Activated naive CD4-positive, alpha-beta T cell treated with anti-CD3 and anti-CD28 coated beads, Interleukin-2, amount 50 U/mL, for 24 hours (primary cell): Measurements from ENCODE around the gene TRMT112.
"Not testable (repeated sequence)": the region's sequence is repeated elsewhere in the genome, so short reads cannot be mapped to it uniquely, and the experiment has no call there.

ENCODE experiments used
- H3K27ac Mint-ChIP-seq: one replicate; pipeline ENCODE4 v1.8.0; 2021; ENCODE audit warnings: mild to moderate bottlenecking, mixed read lengths
- H3K27me3 Mint-ChIP-seq: one replicate; pipeline ENCODE4 v1.8.0; 2021; ENCODE audit warnings: mixed read lengths
- H3K36me3 Mint-ChIP-seq: one replicate; pipeline ENCODE4 v1.8.0; 2021; ENCODE audit warnings: mixed read lengths
- H3K4me1 Mint-ChIP-seq: one replicate; pipeline ENCODE4 v1.8.0; 2021; ENCODE audit warnings: mixed read lengths
- H3K4me3 Mint-ChIP-seq: one replicate; pipeline ENCODE4 v1.8.0; 2021; ENCODE audit warnings: mild to moderate bottlenecking, mixed read lengths
- H3K9me3 Mint-ChIP-seq: one replicate; pipeline ENCODE4 v1.8.0; 2021; ENCODE audit warnings: mixed read lengths

The TRMT112 gene

DNA sequence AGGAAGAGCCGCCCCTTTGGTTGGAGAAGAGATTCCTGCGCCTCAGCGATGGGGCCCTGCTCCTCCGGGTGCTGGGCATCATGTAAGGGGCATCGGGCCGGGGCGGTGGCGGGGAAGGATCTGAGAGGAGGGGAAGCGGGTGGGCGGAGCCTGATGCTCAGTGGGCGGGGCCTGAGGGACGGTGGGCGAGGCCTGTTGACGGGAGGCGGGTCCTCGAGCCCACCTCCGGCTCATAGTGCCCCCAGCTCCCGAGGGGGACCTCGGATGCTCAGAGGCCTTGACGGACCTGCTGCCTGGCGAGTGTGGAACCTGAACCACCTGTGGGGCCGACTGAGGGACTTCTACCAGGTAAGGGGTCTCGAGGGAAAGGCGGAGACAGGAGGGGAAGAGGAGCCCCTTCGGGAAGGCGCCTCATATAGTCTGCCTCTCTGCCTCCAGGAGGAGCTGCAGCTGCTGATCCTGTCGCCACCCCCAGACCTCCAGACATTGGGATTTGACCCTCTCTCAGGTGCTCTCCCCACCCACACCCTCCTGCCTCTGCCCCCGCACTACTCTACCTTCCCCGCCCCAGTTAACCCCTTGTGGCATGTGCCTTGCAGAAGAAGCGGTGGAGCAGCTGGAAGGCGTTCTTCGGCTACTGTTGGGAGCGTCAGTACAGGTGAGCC is 23.4 kb upstream of the TRMT112 start:
- Mint-ChIP-seq H3K36me3 (no peaks in the 10 kb centered on the region), H3K9me3 (no peaks in the 10 kb centered on the region), H3K4me3 (peak overlapping the region; percentile 88), H3K27ac (peak overlapping the region; percentile 72), H3K27me3 (no peaks in the 10 kb centered on the region), H3K4me1 (peaks cover 40% of the 10 kb centered on the region)

DNA sequence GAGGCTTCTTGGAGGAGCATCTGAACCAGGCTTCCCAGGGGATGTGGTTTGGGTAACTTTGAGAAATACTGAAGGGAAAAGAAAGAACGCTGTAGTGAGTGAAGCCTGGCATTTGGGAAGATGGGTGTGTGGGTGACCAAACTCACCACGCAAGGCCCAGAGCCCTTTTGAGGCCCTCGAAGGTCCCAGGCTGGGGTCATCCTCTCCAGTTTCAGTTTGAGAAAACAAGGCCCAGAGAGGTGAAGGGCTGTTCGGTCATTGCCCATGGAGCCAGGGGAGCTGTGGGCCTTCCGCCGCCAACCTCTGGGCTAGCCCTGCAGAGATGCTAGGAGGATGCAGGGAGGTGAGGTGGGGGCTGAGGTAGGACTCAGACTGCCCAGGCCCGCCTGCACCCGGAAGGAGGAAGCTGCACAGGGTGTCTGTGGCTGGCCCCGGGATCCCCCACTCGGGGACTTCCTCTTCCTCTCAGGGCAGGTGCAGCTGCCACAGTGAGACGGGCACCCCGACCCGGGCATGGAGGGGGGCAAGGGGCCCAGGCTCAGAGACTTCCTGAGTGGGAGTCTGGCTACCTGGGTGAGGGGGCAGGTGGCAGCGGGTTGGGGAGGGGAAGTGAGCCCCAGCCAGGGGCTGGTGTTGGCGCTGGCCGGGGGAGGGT is 22.5 kb upstream of the TRMT112 start, which contains the start of gene CCDC88B:
CCDC88B (plus strand) TSS at position 451 of the 655 bp plus-strand sequence; CDS start at position 514, 63 bp downstream.
- Mint-ChIP-seq H3K36me3 (no peaks in the 10 kb centered on the region), H3K27ac (peak within 1 kb of the TSS; percentile 96), H3K4me1 (peaks cover 37% of the 10 kb centered on the region), H3K27me3 (no peaks in the 10 kb centered on the region), H3K9me3 (no peaks in the 10 kb centered on the region), H3K4me3 (peak within 1 kb of the TSS; percentile 88)

DNA sequence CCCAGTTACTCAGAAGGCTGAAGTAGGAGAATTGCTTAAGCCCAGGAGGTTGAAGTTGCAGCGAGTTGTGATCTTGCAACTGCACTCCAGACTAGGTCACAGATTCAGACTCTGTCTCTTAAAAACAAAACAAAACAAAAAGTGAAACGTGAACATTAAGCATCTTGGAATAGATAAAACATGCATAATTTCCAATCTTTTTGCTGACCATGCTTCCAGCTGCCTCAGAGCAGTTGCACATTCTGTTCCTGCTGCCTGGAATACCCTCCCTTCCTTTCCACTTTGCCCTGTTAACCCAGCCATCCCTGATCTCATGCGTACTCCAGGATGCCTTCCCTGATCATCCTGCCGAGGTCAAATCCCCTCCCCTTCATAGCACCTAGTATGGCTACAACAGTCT is 21.9 kb upstream of the TRMT112 start:
- H3K4me1 Mint-ChIP-seq, result peaks cover 37% of the 10 kb centered on the region
- H3K4me3 Mint-ChIP-seq, result peak overlapping the region; percentile 88
- H3K27me3 Mint-ChIP-seq, result no peaks in the 10 kb centered on the region
- no peaks in the 10 kb centered on the region for H3K36me3 Mint-ChIP-seq
- H3K9me3 Mint-ChIP-seq, result no peaks in the 10 kb centered on the region
- H3K27ac Mint-ChIP-seq, result peak overlapping the region; percentile 96

DNA sequence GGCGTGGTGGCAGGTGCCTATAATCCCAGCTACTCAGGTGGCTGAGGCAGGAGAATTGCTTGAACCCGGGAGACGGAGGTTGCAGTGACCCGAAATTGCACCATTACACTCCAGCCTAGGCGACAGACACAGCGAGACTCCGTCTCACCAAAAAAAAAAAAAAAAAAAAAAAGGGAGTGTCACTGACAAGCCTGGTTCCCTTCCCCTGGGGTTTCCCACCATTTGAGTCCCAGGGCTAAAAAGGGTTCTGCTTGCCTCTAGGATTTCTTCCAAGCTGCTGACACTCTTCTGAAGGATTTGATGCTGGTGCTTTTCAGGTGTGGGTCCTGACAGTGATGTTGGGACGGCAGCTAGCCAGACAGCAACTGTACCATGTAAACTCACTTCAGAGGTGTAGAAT is 21.4 kb upstream of the TRMT112 start:
- Mint-ChIP-seq H3K4me1 (peaks cover 37% of the 10 kb centered on the region), H3K4me3 (peak overlapping the region; percentile 88), H3K27me3 (no peaks in the 10 kb centered on the region), H3K9me3 (no peaks in the 10 kb centered on the region), H3K27ac (peak overlapping the region; percentile 96), H3K36me3 (no peaks in the 10 kb centered on the region)

DNA sequence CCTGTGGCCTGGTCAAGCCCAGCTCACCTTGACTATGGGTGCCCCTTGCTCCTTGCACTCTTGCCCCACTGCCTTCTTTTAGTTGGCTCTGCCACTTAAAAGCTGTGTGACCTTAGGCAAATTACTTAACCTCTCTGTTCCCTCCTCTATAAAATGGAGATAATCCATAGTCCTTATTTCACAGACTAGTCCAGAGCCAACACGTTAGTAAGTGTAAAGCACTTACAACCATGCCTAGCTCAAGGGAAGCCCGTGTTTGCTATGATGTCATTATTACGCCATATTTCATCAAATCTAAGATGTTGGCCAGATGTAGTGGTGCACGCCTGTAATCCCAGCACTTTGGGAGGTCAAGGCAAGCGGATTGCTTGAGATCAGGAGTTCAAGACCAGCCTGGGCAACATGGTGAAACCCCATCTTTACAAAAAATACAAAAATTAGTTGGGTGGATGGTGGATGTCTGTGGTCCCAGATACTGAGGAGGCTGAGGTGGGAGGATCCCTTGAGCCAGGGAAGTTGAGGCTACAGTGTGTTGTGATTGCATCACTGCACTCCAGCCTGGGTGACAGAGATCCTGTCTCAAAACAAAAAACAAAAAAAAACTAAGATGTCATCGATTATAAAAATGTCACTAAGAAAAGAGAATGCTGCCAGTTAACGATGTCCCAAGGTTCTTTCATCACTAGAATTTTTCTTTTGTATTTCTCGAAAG is 20.3 kb upstream of the TRMT112 start:
- H3K27ac Mint-ChIP-seq, result peak overlapping the region; percentile 51
- no peaks in the 10 kb centered on the region for H3K9me3 Mint-ChIP-seq
- H3K27me3 Mint-ChIP-seq, result no peaks in the 10 kb centered on the region
- H3K4me1 Mint-ChIP-seq, result peaks cover 37% of the 10 kb centered on the region
- no peak overlapping the region for H3K4me3 Mint-ChIP-seq
- no peaks in the 10 kb centered on the region for H3K36me3 Mint-ChIP-seq

GRCh38 chr11:64334764-64335735 is 17.7 kb upstream of the TRMT112 start:
- Mint-ChIP-seq H3K27me3 (no peaks in the 10 kb centered on the region), H3K4me1 (peaks cover 27% of the 10 kb centered on the region), H3K27ac (no peak overlapping the region), H3K9me3 (no peaks in the 10 kb centered on the region), H3K36me3 (no peaks in the 10 kb centered on the region), H3K4me3 (no peak overlapping the region)

DNA sequence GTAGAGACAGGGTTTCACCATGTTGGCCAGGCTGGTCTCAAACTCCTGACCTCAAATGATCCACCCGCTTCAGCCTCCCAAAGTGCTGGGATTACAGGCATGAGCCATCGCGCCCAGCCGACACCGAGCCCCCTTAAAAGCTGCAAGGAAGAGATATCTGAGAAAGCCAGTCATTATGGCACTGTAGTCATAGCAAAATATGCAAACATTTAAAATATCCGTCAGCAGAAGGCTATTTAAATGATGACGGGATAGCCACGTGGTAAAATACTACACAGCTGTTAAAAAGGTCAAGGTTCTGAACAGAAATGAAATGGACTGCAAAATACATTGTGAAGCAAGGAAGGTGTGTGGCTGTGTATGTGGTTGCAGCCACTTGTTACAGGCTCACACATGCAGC is 16.2 kb upstream of the TRMT112 start:
- Mint-ChIP-seq H3K27me3 (no peaks in the 10 kb centered on the region), H3K4me1 (peaks cover 15% of the 10 kb centered on the region), H3K27ac (peak overlapping the region; percentile 57)

GRCh38 chr11:64331569-64332371 is 14.4 kb upstream of the TRMT112 start:
- Mint-ChIP-seq H3K9me3 (no peaks in the 10 kb centered on the region), H3K27me3 (no peaks in the 10 kb centered on the region), H3K36me3 (no peaks in the 10 kb centered on the region), H3K4me1 (peaks cover 7% of the 10 kb centered on the region), H3K4me3 (peak overlapping the region; percentile 13), H3K27ac (no peak overlapping the region)

More for the DNA sequence above, 16.2 kb upstream of the TRMT112 start:
- no peak overlapping the region for H3K4me3 Mint-ChIP-seq
- H3K9me3 Mint-ChIP-seq, result no peaks in the 10 kb centered on the region
- H3K36me3 Mint-ChIP-seq, result no peaks in the 10 kb centered on the region

DNA sequence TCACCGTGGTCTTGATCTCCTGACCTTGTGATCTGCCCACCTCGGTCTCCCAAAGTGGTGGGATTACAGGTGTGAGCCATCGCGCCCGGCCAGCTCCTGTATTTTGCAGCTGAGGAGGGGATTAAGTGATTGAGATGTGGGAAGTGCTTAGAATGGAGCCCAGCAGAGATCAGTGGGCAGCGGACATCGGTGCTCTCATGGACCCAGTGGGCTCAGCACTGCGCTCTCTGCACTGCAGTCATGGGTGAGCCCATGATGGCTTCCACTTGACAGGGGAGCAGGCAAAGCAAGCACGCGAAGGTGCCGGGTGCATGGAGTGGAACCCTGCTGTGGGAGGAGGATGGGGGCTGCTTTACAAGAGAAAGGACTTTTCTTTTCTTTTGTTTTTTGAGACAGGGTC is 13.5 kb upstream of the TRMT112 start:
- H3K27ac Mint-ChIP-seq, result no peak overlapping the region
- H3K36me3 Mint-ChIP-seq, result no peaks in the 10 kb centered on the region
- peaks cover 7% of the 10 kb centered on the region for H3K4me1 Mint-ChIP-seq
- H3K27me3 Mint-ChIP-seq, result no peaks in the 10 kb centered on the region
- H3K4me3 Mint-ChIP-seq, result no peak overlapping the region
- H3K9me3 Mint-ChIP-seq, result no peaks in the 10 kb centered on the region

GRCh38 chr11:64327993-64328392 is 10.6 kb upstream of the TRMT112 start:
- H3K4me3 Mint-ChIP-seq, result no peak overlapping the region
- H3K27me3 Mint-ChIP-seq, result no peaks in the 10 kb centered on the region
- no peaks in the 10 kb centered on the region for H3K36me3 Mint-ChIP-seq
- no peak overlapping the region for H3K27ac Mint-ChIP-seq
- H3K9me3 Mint-ChIP-seq, result no peaks in the 10 kb centered on the region
- peaks cover 7% of the 10 kb centered on the region for H3K4me1 Mint-ChIP-seq

GRCh38 chr11:64327375-64327774 is 10.0 kb upstream of the TRMT112 start:
- Mint-ChIP-seq H3K9me3 (no peaks in the 10 kb centered on the region), H3K36me3 (no peaks in the 10 kb centered on the region), H3K27ac (no peak overlapping the region), H3K27me3 (no peaks in the 10 kb centered on the region), H3K4me3 (no peak overlapping the region), H3K4me1 (peaks cover 7% of the 10 kb centered on the region)

- Mint-ChIP-seq H3K9me3 (no peaks in the 10 kb centered on the region), H3K27me3 (no peaks in the 10 kb centered on the region), H3K4me3 (no peak overlapping the region), H3K4me1 (peaks cover 10% of the 10 kb centered on the region), H3K36me3 (no peaks in the 10 kb centered on the region), H3K27ac (no peak overlapping the region)
These were observed 7.5 kb upstream of the TRMT112 start for GRCh38 chr11:64324692-64325469.

- H3K4me1 Mint-ChIP-seq, result peaks cover 17% of the 10 kb centered on the region
- not testable (repeated sequence) for H3K4me3 Mint-ChIP-seq, H3K9me3 Mint-ChIP-seq, H3K36me3 Mint-ChIP-seq, H3K27me3 Mint-ChIP-seq, H3K27ac Mint-ChIP-seq
These were observed 6.6 kb upstream of the TRMT112 start for GRCh38 chr11:64323984-64324383.

DNA sequence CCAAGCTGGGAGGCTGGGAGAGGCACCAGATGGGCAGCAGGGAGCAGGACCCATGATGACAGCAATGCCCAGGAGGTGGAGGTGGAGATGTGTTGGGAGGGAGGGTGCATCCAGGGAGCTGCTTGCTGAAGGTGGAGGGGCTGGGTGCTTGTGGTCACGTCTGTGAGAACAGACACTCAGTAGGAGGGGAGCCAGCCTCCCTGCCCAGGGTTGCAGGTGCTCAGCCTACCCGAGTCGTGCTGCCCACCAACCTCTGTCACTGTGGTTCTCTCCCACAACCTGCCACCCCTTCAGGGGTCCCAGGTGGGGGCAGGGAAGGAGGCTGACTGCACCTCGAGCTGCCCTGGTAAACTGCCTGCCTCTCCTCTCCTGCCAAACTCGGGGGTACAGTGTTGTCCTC is 6.0 kb upstream of the TRMT112 start:
- H3K9me3 Mint-ChIP-seq, result no peaks in the 10 kb centered on the region
- no peaks in the 10 kb centered on the region for H3K27me3 Mint-ChIP-seq
- H3K4me3 Mint-ChIP-seq, result no peak overlapping the region
- no peak overlapping the region for H3K27ac Mint-ChIP-seq
- peaks cover 20% of the 10 kb centered on the region for H3K4me1 Mint-ChIP-seq
- H3K36me3 Mint-ChIP-seq, result no peaks in the 10 kb centered on the region
